PFSK-1 (cell line): ENCODE data around the gene TLE4.

Experiments used
- FOXP2 ChIP-seq: optimal IDR thresholded peaks from 2 replicates; pipeline ENCODE3; 2011; ENCODE audit warnings: borderline replicate concordance, control low read depth, inconsistent platforms; ENCODE audit not compliant: insufficient read depth; ENCODE audit errors: extremely low read length, extremely low read depth
- POLR2AphosphoS5 ChIP-seq: IDR thresholded peaks from 2 replicates; pipeline ENCODE4 v1.6.1; 2012; ENCODE audit warnings: low read depth, mild to moderate bottlenecking, control low read depth, low read length, moderate library complexity
- REST ChIP-seq, 2 experiments: IDR thresholded peaks; 2 replicates each; pipeline versions ENCODE4 v1.6.1 to v1.8.0; 2011 to 2012; ENCODE audit warnings: low read depth in 2 of 2, low read length in 2 of 2, control low read depth in 1 of 2, inconsistent platforms in 1 of 2, mild to moderate bottlenecking in 1 of 2, moderate library complexity in 1 of 2; ENCODE audit not compliant: insufficient read depth in 1 of 2
- SIN3A ChIP-seq: IDR thresholded peaks from 2 replicates; pipeline ENCODE4 v1.6.1; 2012; ENCODE audit warnings: mild to moderate bottlenecking, low read length, moderate library complexity, borderline replicate concordance; ENCODE audit not compliant: insufficient read depth
- TAF1 ChIP-seq: IDR thresholded peaks from 2 replicates; pipeline ENCODE4 v1.6.1; 2012; ENCODE audit warnings: low read length, control low read depth, borderline replicate concordance; ENCODE audit not compliant: insufficient read depth

- no peak for TF ChIP-seq SIN3A
- no peak for TF ChIP-seq REST (IDR thresholded peaks at IDR 0.05; ENCODE audit: insufficient read depth in 1 of 2, low read depth in 2 of 2, low read length in 2 of 2)
- no peak for TF ChIP-seq TAF1
- TF ChIP-seq POLR2AphosphoS5, result no peak
- no peak for TF ChIP-seq FOXP2
These were observed 172.8 kb downstream of the TLE4 start for GRCh38 chr9:79744521-79744920.
